Retinal pigment epithelial cell (primary cell): ENCODE measurements around the gene FAM184A.
"Not testable (repeated sequence)": the region's sequence is repeated elsewhere in the genome, so short reads cannot be mapped to it uniquely, and the experiment has no call there.

ENCODE experiments used
- DNase-seq: peaks from one replicate; pipeline ENCODE4 v3.0.0-alpha.2; 2010; ENCODE audit warnings: low read depth
- H3K4me3 ChIP-seq: 2 replicates; pipeline ENCODE4 v1.5.1; 2011; ENCODE audit warnings: mild to moderate bottlenecking, low read length, control low read depth, moderate library complexity
- CTCF ChIP-seq: conservative IDR thresholded peaks from 2 replicates; pipeline ENCODE4 v1.5.1; 2011; ENCODE audit warnings: low read depth, low read length, control low read depth, inconsistent platforms

The FAM184A gene

GRCh38 chr6:119122336-119122735 lies 43.9 kb upstream of the FAM184A start:
- no peak overlapping the region for H3K4me3 ChIP-seq
- DNase-seq = no peak
- no peak for TF ChIP-seq CTCF

GRCh38 chr6:119121367-119121766 lies 42.9 kb upstream of the FAM184A start:
- H3K4me3 ChIP-seq = no peak overlapping the region
- no peak for DNase-seq
- no peak for TF ChIP-seq CTCF

GRCh38 chr6:119119989-119120388 lies 41.5 kb upstream of the FAM184A start:
- H3K4me3 ChIP-seq = no peak overlapping the region
- TF ChIP-seq CTCF = no peak
- peak; percentile 81 for DNase-seq

GRCh38 chr6:119119062-119119461 lies 40.6 kb upstream of the FAM184A start:
- not testable (repeated sequence) for DNase-seq, H3K4me3 ChIP-seq

GRCh38 chr6:119116712-119117281 lies 38.3 kb upstream of the FAM184A start:
- H3K4me3 ChIP-seq = no peak overlapping the region
- TF ChIP-seq CTCF = peak; percentile 37
- DNase-seq = no peak

GRCh38 chr6:119113961-119114360 lies 35.5 kb upstream of the FAM184A start:
- no peak for TF ChIP-seq CTCF
- H3K4me3 ChIP-seq = no peak overlapping the region
- no peak for DNase-seq

- no peak for TF ChIP-seq CTCF
- DNase-seq = no peak
Observed at GRCh38 chr6:119112812-119113530, 34.5 kb upstream of the FAM184A start.

More at GRCh38 chr6:119112812-119113530, 34.5 kb upstream of the FAM184A start:
- H3K4me3 ChIP-seq = no peak overlapping the region
